HepG2 (cell line): ENCODE results near the gene MAPK8. TPM values are rescaled to one million over a fixed set of nuclear protein-coding genes. Genes with fewer than 3 reads are reported as not detected.

ENCODE experiments used
- AKAP8 ChIP-seq: sonication (generic); formaldehyde crosslinking; IDR thresholded peaks from 2 replicates; pipeline ENCODE4 v1.5.1; 2020; ENCODE audit warnings: mild to moderate bottlenecking, missing genetic modification reagents
- ESRRA ChIP-seq: sonication (generic); formaldehyde crosslinking; IDR thresholded peaks from 2 replicates; pipeline ENCODE4 v1.5.1; 2020; ENCODE audit warnings: mild to moderate bottlenecking, low read depth, missing genetic modification reagents
- GZF1 ChIP-seq: sonication (generic); formaldehyde crosslinking; IDR thresholded peaks from 2 replicates; pipeline ENCODE4 v1.5.1; 2020; ENCODE audit warnings: mild to moderate bottlenecking, missing genetic modification reagents
- ZNF260 ChIP-seq: sonication (generic); formaldehyde crosslinking; IDR thresholded peaks from 2 replicates; pipeline ENCODE4 v1.4.0; 2020; ENCODE audit warnings: missing genetic modification reagents, low read depth, mild to moderate bottlenecking, borderline replicate concordance
- ZNF326 ChIP-seq: sonication (generic); formaldehyde crosslinking; IDR thresholded peaks from 2 replicates; pipeline ENCODE4 v1.4.0; 2020; ENCODE audit warnings: missing genetic modification reagents, borderline replicate concordance
- ZNF34 ChIP-seq: sonication (generic); formaldehyde crosslinking; IDR thresholded peaks from 2 replicates; pipeline ENCODE4 v1.4.0; 2020; ENCODE audit warnings: mild to moderate bottlenecking, missing genetic modification reagents, borderline replicate concordance
- ZNF547 ChIP-seq: sonication (generic); formaldehyde crosslinking; IDR thresholded peaks from 2 replicates; pipeline ENCODE4 v1.5.1; 2020; ENCODE audit warnings: mild to moderate bottlenecking, missing genetic modification reagents
- ZNF713 ChIP-seq: sonication (generic); formaldehyde crosslinking; IDR thresholded peaks from 2 replicates; pipeline ENCODE4 v1.4.0; 2020; ENCODE audit warnings: mild to moderate bottlenecking, missing genetic modification reagents
- polyA plus RNA-seq, 8 experiments: library from polyadenylated mRNA; depleted of rRNA in 3 of 8; stranded (reverse) in 7 of 8; unstranded in 1 of 8; fragments of >200 nt; fragmentation: Illumina TruSeq in 4 of 8; extraction: Trizol in 4 of 8; gene quantifications; 2 replicates each; pipeline versions ENCODE4 v1.2.1 to v1.2.3, GENCODE V29; 2011 to 2016; ENCODE audit warnings: low read depth in 4 of 8, missing spikeins in 1 of 8, mixed read lengths in 1 of 8; ENCODE audit not compliant: insufficient read depth in 1 of 8
- total RNA-seq, 5 experiments: library from RNA; depleted of rRNA; stranded (reverse); fragments of >200 nt; fragmentation: Illumina TruSeq; extraction: Trizol; gene quantifications; 2 replicates each; pipeline ENCODE4 v1.2.3, GENCODE V29; 2016; ENCODE audit warnings: low read depth in 1 of 5
- TF ChIP-seq, protein P1 (sequence below), 2 experiments: fragments of 450-650 bp in 1 of 2; sonication (generic) in 1 of 2; formaldehyde crosslinking in 1 of 2; IDR thresholded peaks; 2 replicates each; pipeline versions ENCODE4 v1.6.1 to v1.8.0; 2016 to 2022; ENCODE audit warnings: antibody characterized with exemption in 1 of 2, mild to moderate bottlenecking in 1 of 2, missing genetic modification reagents in 1 of 2
- TF ChIP-seq, protein P2 (sequence below): sonication (generic); formaldehyde crosslinking; IDR thresholded peaks from 2 replicates; pipeline ENCODE4 v1.4.0; 2020; ENCODE audit warnings: missing genetic modification reagents
- TF ChIP-seq, protein P3 (sequence below): sonication (generic); formaldehyde crosslinking; IDR thresholded peaks from 2 replicates; pipeline ENCODE4 v1.4.0; 2020; ENCODE audit warnings: missing genetic modification reagents
- TF ChIP-seq, protein P4 (sequence below): sonication (generic); formaldehyde crosslinking; conservative IDR thresholded peaks from 2 replicates; pipeline ENCODE4 v1.4.0; 2020; ENCODE audit warnings: mild to moderate bottlenecking, missing genetic modification reagents, moderate library complexity

Gene MAPK8
- total and polyA plus RNA-seq, 2 of the 13 experiments (the other 11 are each of a cell fraction or from before 2014, with no cell fraction given), result 41.6 to 47.3 TPM

DNA sequence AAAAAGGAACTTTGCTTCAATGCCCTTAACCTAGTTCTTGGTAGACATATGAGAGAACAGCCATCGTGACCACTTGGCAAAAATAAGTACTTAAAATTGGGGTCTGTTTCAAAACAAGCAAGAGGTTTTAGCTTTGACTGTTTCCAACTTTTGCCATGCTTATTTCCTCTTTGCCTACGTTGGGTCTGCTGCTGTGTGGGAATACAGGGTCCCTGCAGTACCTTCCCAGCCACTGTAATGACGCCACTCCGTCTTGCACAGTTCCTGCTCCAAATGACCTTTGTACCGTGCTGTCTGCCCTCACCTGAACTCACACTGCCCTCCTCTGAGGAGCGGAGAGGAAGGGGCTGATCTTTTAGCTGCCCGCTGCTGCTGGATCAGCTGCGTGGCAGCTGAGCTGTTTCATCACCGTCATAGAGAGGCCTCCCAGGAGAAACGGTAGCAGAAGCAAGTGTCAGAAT, 133.1 kb downstream of the MAPK8 start (continued):
- TF ChIP-seq, protein P1, sequence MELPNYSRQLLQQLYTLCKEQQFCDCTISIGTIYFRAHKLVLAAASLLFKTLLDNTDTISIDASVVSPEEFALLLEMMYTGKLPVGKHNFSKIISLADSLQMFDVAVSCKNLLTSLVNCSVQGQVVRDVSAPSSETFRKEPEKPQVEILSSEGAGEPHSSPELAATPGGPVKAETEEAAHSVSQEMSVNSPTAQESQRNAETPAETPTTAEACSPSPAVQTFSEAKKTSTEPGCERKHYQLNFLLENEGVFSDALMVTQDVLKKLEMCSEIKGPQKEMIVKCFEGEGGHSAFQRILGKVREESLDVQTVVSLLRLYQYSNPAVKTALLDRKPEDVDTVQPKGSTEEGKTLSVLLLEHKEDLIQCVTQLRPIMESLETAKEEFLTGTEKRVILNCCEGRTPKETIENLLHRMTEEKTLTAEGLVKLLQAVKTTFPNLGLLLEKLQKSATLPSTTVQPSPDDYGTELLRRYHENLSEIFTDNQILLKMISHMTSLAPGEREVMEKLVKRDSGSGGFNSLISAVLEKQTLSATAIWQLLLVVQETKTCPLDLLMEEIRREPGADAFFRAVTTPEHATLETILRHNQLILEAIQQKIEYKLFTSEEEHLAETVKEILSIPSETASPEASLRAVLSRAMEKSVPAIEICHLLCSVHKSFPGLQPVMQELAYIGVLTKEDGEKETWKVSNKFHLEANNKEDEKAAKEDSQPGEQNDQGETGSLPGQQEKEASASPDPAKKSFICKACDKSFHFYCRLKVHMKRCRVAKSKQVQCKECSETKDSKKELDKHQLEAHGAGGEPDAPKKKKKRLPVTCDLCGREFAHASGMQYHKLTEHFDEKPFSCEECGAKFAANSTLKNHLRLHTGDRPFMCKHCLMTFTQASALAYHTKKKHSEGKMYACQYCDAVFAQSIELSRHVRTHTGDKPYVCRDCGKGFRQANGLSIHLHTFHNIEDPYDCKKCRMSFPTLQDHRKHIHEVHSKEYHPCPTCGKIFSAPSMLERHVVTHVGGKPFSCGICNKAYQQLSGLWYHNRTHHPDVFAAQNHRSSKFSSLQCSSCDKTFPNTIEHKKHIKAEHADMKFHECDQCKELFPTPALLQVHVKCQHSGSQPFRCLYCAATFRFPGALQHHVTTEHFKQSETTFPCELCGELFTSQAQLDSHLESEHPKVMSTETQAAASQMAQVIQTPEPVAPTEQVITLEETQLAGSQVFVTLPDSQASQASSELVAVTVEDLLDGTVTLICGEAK (IDR thresholded peaks at IDR 0.05), result no peak
- TF ChIP-seq, protein P1 (CRISPR knock-in tag; IDR thresholded peaks at IDR 0.05), result no peak; the same call in 1 of the 2 replicates
- TF ChIP-seq ZNF547, result no peak
- no peak for TF ChIP-seq ZNF260
- no peak for TF ChIP-seq GZF1 (CRISPR knock-in tag)
- TF ChIP-seq ESRRA (CRISPR knock-in tag), result 0 out of 2 replicates have a peak, but pooled peaks have one; percentile 49
- TF ChIP-seq ZNF34, result no peak
- TF ChIP-seq, protein P2, sequence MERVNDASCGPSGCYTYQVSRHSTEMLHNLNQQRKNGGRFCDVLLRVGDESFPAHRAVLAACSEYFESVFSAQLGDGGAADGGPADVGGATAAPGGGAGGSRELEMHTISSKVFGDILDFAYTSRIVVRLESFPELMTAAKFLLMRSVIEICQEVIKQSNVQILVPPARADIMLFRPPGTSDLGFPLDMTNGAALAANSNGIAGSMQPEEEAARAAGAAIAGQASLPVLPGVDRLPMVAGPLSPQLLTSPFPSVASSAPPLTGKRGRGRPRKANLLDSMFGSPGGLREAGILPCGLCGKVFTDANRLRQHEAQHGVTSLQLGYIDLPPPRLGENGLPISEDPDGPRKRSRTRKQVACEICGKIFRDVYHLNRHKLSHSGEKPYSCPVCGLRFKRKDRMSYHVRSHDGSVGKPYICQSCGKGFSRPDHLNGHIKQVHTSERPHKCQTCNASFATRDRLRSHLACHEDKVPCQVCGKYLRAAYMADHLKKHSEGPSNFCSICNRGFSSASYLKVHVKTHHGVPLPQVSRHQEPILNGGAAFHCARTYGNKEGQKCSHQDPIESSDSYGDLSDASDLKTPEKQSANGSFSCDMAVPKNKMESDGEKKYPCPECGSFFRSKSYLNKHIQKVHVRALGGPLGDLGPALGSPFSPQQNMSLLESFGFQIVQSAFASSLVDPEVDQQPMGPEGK, result peak; percentile 28; the same call in 1 of the 2 replicates
- TF ChIP-seq, protein P3, sequence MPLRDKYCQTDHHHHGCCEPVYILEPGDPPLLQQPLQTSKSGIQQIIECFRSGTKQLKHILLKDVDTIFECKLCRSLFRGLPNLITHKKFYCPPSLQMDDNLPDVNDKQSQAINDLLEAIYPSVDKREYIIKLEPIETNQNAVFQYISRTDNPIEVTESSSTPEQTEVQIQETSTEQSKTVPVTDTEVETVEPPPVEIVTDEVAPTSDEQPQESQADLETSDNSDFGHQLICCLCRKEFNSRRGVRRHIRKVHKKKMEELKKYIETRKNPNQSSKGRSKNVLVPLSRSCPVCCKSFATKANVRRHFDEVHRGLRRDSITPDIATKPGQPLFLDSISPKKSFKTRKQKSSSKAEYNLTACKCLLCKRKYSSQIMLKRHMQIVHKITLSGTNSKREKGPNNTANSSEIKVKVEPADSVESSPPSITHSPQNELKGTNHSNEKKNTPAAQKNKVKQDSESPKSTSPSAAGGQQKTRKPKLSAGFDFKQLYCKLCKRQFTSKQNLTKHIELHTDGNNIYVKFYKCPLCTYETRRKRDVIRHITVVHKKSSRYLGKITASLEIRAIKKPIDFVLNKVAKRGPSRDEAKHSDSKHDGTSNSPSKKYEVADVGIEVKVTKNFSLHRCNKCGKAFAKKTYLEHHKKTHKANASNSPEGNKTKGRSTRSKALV (CRISPR knock-in tag), result no peak
- TF ChIP-seq, protein P4, sequence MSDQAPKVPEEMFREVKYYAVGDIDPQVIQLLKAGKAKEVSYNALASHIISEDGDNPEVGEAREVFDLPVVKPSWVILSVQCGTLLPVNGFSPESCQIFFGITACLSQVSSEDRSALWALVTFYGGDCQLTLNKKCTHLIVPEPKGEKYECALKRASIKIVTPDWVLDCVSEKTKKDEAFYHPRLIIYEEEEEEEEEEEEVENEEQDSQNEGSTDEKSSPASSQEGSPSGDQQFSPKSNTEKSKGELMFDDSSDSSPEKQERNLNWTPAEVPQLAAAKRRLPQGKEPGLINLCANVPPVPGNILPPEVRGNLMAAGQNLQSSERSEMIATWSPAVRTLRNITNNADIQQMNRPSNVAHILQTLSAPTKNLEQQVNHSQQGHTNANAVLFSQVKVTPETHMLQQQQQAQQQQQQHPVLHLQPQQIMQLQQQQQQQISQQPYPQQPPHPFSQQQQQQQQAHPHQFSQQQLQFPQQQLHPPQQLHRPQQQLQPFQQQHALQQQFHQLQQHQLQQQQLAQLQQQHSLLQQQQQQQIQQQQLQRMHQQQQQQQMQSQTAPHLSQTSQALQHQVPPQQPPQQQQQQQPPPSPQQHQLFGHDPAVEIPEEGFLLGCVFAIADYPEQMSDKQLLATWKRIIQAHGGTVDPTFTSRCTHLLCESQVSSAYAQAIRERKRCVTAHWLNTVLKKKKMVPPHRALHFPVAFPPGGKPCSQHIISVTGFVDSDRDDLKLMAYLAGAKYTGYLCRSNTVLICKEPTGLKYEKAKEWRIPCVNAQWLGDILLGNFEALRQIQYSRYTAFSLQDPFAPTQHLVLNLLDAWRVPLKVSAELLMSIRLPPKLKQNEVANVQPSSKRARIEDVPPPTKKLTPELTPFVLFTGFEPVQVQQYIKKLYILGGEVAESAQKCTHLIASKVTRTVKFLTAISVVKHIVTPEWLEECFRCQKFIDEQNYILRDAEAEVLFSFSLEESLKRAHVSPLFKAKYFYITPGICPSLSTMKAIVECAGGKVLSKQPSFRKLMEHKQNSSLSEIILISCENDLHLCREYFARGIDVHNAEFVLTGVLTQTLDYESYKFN (CRISPR knock-in tag), result peak; percentile 57
- TF ChIP-seq ZNF713 (CRISPR knock-in tag), result no peak
- TF ChIP-seq AKAP8 (CRISPR knock-in tag), result no peak
- TF ChIP-seq ZNF326 (CRISPR knock-in tag), result no peak
